GM21825 (cell line): Measurements from ENCODE around the gene PHKA1.
A peak's percentile ranks its signal among the peaks of the same experiment; 100 is the strongest.
"Not testable (repeated sequence)": the region's sequence is repeated elsewhere in the genome, so short reads cannot be mapped to it uniquely, and the experiment has no call there.

Experiments
- ATAC-seq: cut with Tn5 transposase; IDR thresholded peaks from one replicate; pipeline ENCODE4 v1.9.1; 2021; ENCODE audit warnings: mild to moderate bottlenecking, moderate library complexity; ENCODE audit not compliant: unreplicated experiment

PHKA1 gene

DNA sequence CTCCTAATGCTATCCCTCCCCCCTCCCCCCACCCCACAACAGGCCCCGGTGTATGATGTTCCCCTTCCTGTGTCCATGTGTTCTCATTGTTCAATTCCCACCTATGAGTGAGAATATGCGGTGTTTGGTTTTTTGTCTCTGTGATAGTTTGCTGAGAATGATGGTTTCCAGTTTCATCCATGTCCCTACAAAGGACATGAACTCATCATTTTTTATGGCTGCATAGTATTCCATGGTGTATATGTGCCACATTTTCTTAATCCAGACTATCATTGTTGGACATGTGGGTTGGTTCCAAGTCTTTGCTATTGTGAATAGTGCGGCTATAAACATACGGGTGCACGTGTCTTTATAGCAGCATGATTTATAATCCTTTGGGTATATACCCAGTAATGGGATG lies 44.6 kb downstream of the PHKA1 start:
- ATAC-seq: not testable (repeated sequence)

DNA sequence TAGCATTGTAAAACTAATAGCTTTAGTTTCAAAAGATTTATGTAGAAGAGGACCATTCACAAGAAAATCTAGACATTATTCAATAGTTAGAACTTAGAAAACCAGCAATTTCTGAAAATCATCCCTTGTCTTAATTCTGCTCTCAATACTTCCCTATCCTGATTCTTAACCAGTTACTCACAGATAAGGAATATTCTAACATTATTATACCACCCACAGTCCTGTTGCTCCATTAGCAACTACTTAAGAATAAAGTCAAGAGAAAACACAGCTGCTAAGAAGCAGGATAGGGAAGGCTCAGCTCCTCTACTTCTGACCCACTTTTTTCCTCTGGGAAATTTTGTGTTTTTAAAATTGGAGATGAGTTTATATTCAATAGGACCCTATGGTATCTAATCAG lies 47.7 kb downstream of the PHKA1 start:
- ATAC-seq: no peak

DNA sequence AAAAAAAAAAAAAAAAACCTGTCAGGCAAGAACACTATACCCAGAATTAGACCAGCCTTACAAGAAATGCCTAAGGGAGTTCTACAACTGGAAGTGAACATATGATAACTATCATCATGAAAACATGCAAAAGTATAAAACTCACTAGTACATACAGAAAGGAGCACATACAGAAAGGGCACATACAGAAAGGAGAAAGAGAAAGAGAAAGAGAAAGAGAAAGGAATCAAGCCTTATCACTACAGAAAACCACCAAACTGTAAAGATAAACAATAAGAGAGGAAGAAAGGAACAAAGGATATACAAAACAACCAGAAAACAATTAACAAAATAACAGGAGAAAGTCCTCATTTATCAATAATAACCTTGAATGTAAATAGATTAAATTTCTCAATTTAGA lies 50.4 kb downstream of the PHKA1 start:
- ATAC-seq: no peak

DNA sequence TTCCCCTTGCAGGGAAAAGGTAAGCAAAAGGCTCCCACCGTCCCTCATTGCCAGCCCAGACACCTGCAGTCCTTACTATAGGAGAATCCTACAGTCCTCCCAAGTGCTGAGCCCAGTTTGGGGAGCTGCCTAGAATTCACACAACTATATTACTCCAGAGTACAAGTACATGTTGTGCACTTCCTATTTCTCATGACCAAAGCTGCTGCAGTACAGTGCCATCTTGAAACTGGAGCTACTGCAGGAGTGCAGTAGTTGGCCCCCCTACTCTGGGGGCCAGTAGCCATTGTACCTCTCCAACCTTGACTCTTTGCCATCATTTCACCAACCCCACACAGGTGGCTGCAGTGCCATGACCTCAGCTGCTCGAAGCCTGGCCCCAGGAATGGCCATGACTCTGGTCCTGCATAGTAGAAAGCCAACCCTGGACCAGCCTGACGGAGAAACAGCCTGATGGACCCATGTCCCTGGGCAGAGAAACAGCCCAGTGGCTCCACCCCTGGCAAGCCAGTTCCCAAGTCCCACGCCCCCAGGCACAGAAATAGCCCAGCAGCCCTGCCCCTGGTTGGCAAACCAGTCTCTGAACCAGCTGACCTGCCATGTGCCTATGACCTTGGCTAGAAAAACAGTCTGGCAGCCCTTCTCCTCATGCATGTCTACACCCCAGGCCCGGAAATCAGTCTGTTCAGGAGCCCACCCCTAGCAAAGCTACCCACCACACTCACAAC lies 51.9 kb downstream of the PHKA1 start:
- no peak for ATAC-seq

DNA sequence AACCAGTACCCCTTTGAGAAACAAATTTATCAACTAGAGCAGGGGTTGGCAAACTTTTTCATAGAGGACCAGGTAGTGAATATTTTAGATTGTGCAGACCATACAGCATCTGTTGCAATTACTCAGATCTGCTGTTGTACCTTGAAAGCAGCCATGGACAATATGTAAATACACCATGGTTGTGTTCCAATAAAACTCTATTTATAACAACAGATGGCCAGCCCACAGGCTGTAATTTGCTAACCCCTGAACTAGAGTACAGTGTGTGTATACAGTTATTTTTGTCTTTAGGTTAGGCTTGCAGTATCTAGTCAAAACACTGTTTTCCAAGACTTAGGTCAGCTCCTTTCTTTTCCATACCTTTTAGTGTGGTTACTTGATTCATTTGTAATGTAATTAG lies 54.4 kb downstream of the PHKA1 start:
- ATAC-seq: no peak

DNA sequence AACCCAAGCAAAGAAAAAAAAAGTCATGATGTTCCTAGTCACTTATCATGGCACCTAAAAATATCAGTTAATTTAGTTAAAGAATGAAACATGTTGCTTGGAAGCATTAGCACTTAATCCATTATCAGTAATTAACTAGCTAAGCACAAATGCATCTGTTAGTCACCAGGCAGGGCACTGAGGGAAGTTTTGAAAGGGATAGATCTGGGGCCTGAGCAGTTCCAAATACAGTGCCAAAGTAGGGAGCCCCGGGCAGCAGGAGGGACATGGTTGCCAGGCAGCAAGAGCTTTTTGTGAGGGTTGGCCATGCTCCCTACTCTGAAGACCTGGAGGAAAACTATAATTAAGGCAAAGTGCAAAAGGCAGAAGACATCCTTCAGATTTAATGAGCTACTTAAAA lies 62.0 kb downstream of the PHKA1 start:
- ATAC-seq: no peak

DNA sequence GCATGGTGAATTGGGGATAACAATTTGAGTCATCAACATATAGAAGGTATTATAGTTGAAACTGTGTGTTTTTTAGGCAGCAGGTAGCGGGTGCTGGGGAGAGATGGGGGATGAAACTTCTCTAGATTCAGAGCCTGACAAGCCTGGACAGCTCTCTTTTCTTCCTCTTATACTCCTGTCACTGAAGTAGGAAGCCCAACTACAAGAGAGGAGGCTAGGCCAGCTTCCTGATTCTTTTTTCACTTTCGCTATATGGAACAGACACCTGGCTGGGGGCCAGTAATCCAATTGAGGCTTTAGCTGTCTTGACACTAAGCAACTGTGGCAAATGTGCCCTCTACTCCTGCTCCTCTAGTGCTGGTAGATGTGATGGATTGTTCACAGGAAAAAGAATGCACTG lies 69.2 kb downstream of the PHKA1 start:
- no peak for ATAC-seq

DNA sequence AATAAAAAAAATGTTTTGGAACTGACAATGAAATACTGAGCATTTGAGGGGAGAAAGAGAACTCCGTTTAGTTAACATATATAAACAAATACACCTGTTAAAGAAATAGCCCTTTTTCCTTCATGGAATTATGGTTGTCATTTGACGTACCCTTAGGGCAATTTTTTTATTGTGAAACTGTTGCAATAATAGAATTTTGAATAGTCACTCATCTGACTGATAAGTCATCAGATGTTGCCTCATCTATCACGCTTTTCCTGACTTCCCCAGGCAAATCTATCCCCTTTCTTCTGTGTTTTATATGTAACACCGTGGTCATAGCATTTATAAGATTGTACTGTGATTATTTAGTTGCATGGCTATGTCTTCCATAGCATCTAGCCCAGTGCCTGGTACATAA lies 72.5 kb downstream of the PHKA1 start:
- no peak for ATAC-seq

DNA sequence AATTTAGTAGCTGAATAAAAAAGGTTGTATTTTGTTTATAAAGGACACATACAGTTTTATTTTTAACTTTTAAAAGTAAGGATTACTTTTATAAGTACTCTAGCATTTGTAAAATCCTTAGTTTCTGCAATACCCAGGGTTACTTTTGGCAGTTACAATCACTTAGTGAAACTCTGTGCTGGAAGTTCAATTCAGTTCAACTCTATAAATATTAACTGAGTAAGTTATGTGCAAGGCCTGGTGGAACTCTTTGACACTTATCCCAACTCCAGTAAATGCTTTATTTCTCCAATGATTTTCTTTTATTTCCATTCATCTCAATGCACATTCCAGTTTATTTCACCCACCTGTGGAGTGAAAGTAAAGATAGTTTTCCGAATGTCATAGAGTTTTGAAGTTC lies 78.2 kb downstream of the PHKA1 start:
- no peak for ATAC-seq

DNA sequence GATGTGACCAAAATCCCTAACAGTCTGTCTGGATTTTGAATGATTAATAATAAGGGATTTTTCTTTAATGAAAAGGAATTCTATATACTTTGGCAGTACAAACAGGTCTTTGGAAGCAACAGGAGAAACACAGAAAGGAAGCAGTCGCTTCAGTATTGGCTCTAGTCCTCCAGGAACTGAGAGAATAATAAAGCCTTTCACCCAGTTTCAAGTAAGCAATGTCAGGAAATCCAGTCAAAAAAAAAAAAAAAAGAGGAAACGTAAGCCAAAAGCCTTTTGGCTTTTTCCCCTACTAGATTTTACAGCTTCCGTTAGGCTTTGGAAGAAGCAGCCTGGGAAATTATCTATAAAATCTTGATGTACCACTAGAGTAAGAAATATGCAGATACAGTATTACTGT lies 79.8 kb downstream of the PHKA1 start:
- no peak for ATAC-seq

DNA sequence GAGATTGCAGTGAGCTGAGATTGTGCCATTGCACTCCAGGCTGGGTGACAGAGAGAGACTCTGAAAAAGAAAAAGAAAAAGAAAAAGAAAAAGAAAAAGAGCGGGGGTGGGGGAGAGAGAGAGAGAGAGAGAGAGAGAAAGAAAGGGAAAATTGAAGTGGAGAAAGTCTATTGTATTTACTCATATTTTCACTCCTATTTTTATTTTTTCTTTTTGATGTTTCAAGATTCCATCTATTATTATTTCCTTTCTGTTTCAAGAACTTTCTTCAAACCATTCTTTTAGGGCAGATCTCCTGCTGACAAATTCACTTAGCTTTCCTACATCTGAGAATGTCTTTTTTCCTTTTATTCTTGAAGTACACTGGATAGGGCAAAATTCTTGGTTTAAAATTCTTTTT lies 83.9 kb downstream of the PHKA1 start:
- ATAC-seq: no peak

DNA sequence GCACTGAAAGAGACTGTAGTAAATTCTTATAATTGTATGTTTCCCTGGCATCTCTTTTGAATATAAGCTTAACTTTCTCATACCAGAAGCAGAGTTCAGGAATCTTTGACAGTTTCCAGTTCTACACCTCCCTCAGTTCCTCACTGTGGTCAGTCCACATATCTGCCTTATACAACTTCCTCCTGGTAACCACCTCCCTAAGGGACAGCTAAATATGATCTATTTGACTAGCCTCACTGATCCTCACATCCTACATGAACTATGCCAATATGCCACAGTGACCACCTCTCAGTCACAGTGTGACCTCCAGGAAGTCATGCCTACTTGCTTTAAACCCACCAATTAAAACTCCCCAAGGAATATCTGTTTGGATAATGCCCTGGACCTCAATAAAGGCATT lies 89.9 kb downstream of the PHKA1 start:
- ATAC-seq: no peak

DNA sequence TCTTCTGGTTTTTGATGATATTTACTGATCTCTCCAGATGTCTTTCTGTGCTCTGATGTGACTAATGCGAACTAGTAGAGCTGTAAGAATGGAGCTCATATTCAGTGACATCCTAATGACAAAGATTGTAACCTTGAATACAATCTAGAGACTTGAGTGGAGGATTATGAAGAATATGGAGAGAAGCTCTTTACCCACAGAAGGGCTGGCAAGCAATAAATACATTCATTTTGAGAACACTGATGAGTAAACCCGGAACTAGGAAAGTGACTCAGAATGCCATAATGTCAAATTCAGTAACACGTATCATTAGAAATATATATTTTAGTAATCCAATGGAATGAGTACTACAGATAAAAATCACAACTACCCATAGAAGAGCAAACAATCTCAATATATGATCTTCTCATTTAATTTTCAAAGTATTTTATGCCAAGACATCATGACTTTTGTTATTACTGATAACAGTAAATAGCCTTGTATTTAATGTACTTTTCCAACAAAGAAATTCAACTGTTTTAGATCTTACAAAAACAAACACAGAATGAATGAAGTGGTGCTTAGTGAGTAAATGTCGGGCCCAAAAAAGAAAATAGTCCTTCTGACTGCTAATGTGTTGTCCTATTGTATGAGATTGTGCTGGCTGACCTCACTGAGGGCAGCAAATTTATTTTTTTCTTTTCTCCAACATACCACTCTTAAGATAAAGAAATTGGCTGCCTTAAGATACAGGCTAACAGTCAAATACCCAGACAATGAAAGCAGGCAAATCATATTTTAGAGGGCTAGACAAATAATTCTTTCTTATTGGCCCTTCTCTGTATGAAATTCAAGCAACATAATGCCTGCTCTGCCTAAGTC lies 92.3 kb downstream of the PHKA1 start:
- ATAC-seq: peak; percentile 79

DNA sequence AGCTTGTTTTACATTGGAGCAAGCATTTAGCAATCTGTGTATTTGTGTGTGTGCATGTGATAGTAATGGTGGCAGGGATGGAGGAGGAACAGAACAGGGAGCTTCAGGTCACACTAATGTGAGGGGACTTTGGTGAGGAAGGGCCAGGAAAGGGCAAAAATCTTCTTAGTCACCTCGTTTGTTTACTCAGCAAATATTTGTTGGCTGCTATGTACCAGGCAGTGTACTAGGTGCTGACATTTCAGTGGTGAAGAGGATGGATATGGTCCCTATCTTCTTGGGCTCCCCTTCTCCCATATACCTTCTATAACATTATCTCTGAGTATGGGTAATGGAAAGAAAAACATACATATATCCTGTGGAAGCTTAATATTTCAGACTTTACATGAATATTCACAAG lies 92.9 kb downstream of the PHKA1 start:
- ATAC-seq: peak; percentile 21

DNA sequence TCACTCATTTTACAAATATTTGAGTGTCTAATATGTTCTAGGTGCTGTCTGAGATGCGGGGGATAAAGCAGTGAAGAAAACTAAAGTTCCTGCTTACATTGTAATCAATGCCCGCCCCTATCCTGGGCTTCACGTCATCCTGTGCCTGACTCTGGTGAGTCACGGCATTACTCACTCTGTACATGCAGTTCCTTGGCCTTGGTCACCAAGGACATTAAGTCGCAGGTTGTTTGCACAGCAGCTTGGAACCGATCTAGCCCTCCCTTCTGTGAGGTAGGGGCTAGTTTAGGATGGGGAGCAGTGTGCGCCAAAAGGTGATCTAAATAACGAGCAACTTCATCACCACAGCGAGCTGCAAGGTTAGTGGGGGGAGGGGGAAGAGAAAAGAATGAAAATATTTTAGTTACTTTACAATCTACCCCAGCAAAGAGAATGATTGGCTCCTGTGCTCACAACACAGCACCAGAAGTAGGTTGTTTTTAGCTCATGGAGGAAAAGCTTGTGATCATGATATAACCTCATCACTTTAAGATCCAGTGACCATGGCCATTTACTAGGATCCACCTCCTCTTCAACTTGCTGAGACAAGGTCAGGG lies 93.5 kb downstream of the PHKA1 start:
- no peak for ATAC-seq

DNA sequence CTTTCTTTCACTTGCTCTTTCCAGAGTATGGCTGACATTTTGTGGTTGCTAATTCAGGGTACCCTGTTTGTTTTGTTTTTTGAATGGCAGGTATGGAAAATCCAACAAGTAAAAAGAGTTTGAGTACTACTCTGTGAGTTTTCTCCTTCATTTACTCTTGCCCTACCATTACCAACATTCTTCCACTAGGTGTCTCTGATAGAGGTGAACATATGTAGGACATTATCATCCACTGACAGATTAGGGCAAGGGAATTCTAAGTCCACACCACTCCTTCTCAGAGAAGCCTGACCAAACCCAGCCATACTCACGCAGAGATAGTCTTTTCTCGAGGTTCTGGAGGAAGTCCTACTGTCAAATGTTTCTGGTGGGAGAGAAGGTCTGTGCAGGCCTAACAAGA lies 104.8 kb downstream of the PHKA1 start:
- ATAC-seq: no peak

DNA sequence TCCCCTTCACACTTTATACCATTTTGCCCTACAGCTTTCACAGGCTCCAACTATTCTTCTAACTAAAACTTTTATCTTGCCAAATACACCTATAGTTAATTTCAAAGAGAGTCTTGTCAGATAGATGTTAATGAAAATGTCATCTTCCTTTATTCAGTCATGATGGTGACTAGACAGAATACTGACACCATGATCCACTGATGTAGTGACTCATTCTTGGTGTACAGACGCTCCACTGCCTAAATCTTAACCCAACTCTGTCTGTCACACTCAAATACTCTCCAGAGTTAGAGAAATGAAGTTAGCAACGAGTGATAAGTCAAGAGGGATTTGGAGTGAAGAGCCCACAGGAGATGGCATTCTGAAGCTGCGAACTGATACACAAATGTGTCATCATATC lies 109.4 kb downstream of the PHKA1 start:
- no peak for ATAC-seq

DNA sequence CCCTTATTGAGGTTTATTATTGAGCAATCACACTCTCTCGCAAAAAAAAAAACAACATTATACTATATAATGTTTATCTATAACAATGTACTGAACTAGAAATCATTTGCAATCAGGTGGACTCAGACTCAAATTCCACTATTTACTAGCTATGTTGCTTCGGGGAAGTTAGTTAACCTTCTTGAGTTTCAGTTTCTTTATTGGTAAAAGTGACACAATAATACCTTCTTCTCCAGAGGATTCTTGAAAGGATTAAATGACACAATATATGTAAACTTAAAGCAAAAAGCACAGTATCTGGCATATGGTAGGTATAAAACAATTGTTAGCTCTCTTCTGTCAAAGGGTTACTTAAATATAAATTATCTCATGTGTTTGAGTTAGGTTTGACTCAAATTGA lies 110.0 kb downstream of the PHKA1 start:
- peak; percentile 58 for ATAC-seq

DNA sequence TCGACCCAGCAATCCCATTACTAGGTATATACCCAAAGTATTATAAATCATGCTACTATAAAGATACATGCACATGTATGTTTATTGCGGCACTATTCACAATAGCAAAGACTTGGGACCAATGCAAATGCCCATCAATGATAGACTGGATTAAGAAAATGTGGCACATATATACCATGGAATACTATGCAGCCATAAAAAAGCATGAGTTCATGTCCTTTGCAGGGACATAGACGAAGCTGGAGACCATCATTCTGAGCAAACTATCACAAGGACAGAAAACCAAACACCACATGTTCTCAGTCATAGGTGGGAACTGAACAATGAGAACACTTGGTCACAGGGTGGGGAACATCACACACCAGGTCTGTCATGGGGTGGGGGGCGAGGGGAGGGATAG lies 123.1 kb downstream of the PHKA1 start:
- ATAC-seq: not testable (repeated sequence)

DNA sequence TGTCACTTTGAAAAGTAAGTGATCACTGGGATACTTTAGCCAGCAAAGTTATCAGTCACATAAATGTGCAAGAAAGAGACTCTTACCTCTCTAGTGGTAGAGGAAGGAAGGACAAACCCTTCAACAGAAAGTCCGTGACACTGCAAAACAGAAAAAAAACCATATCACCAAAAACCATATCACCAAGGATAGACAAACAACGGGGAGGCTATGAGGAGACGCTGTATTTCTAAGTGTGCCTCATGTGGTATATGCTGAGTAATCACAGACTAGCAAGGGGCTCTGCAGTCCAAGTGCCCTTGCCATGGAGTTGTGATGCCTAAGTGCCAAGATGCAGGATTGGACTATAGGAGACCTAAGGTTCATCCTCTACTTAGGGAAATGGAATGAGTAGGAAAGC lies 129.9 kb downstream of the PHKA1 start:
- ATAC-seq: no peak

DNA sequence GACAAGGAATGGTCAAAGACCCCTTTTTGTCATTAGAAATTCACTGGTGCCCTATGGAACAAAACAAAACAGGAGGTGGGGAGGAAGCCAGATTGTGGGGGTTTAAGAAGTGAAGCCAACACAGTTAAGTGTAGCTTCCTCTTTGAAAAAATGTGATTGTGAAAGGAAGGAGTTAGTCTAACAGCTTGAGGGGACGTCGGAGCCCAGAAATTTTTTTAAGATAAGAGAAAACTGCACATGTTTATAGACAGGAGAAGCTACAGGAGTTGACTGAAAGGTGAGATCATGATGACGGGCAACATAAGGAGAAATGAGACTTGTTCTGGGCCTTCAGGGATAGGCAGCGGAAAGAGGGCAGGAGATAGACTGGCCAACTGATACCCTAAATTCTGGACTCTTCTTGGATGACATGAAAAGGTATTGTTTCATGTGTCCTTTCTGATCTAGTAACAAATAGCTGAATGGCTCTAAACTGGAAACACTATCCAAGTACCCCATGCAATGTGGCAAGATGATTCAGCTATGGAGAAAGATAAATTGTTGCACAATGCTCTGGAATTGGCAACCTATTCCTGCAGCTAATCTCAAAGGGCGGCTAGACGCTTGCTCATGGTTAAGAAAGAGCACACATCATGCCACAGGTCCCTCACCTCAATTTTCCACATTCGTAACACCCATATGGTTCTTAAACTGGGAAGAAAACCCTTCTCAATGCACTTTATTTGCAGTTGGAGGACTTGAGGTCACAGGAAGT lies 137.8 kb downstream of the PHKA1 start:
- no peak for ATAC-seq
